Tibial nerve (tissue), 4 donors: Measurements from ENCODE around the gene C1orf226. TPM values are rescaled to one million over a fixed set of nuclear protein-coding genes. Genes with fewer than 3 reads are reported as not detected.

Source experiments
- DNase-seq, 2 donors: peaks; one replicate each; pipeline ENCODE4 v3.0.0-alpha.2; 2019; ENCODE audit warnings: low spot score in 2 of 2
- H3K27ac ChIP-seq, 4 donors: fragments of 200-600 bp; sonication (generic) in 3 of 4; one replicate each; pipeline ENCODE4 v1.5.1; 2017 to 2019; ENCODE audit warnings: mild to moderate bottlenecking in 1 of 4
- H3K27me3 ChIP-seq, 2 donors: fragments of 200-600 bp; sonication (generic) in 1 of 2; one replicate each; pipeline versions ENCODE4 v1.5.1 to v1.6.0; 2017 to 2019
- H3K36me3 ChIP-seq, 3 donors: fragments of 200-600 bp; sonication (generic); one replicate each; pipeline ENCODE4 v1.5.1; 2018 to 2019
- H3K4me1 ChIP-seq, 4 donors: fragments of 200-600 bp; sonication (generic) in 3 of 4; one replicate each; pipeline ENCODE4 v1.5.1; 2017 to 2019
- H3K4me3 ChIP-seq, 4 donors: fragments of 200-600 bp; sonication (generic) in 3 of 4; one replicate each; pipeline ENCODE4 v1.5.1; 2017 to 2019; ENCODE audit warnings: mild to moderate bottlenecking in 1 of 4, moderate library complexity in 1 of 4
- H3K9me3 ChIP-seq, 4 donors: fragments of 200-600 bp; sonication (generic) in 3 of 4; one replicate each; pipeline ENCODE4 v1.5.1; 2017 to 2019
- EP300 ChIP-seq, 2 donors: sonication (generic); formaldehyde crosslinking; IDR thresholded peaks; one replicate each; pipeline ENCODE4 v1.6.1; 2017; ENCODE audit warnings: antibody characterized with exemption in 2 of 2, mild to moderate bottlenecking in 1 of 2
- POLR2A ChIP-seq, 2 donors: fragments of 450-650 bp; IDR thresholded peaks; one replicate each; pipeline ENCODE4 v1.6.1; 2017; ENCODE audit warnings: antibody characterized with exemption in 2 of 2, mild to moderate bottlenecking in 2 of 2, moderate library complexity in 2 of 2
- WGBS, 2 donors: methylation state at CpG; one replicate each; pipeline ENCODE4 v1.1.5; 2018; 5-methylcytosine and 5-hydroxymethylcytosine counted together
- total RNA-seq, 4 donors: library from RNA; depleted of rRNA; stranded (reverse); fragments of >200 nt; gene quantifications; one replicate each; pipeline ENCODE4 v1.1.0, GENCODE V29; 2016
- TF ChIP-seq, protein P1 (sequence below), 5 experiments: fragments of 200-600 bp in 3 of 5; fragments of 450-650 bp in 2 of 5; sonication (generic) in 3 of 5; IDR thresholded peaks; one replicate each; pipeline ENCODE4 v1.5.1; 2016 to 2019; ENCODE audit warnings: antibody characterized with exemption in 5 of 5, mild to moderate bottlenecking in 3 of 5, moderate library complexity in 2 of 5

Gene C1orf226
- total RNA-seq, 4 donors from 2014 or later, result 2.9 to 8.0 (median 4.7) TPM

DNA sequence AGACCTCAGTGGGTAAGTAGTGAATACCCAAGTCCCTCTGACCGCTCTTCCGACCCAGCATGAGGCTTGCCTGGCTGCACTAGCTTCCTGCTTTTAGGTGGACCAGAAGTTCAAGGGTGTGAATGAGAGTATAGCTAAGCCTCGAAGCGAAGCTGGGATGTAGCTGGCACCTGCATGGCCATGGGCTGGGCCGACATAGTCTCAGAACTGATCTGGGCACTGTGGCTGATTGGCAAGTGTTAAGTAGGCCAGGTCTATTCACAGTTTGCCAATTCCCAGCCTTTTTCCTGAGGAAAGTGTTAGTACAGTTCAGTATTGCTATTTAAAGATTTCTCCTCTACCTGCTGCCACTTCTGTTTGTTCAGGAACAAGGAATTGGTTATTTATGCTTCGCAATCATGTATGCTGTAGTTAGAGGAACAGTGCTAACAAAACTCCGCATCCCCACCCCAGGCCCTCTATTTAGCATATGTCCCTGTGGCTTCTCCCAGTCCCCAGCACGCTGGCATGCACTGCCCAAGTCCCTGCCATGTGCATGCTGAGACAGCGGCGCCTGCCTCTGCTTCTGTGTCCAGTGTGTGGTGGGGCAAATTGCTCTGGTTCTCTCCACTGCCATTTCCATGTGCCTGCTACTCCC, 21.2 kb upstream of the C1orf226 start:
- TF ChIP-seq, protein P1, sequence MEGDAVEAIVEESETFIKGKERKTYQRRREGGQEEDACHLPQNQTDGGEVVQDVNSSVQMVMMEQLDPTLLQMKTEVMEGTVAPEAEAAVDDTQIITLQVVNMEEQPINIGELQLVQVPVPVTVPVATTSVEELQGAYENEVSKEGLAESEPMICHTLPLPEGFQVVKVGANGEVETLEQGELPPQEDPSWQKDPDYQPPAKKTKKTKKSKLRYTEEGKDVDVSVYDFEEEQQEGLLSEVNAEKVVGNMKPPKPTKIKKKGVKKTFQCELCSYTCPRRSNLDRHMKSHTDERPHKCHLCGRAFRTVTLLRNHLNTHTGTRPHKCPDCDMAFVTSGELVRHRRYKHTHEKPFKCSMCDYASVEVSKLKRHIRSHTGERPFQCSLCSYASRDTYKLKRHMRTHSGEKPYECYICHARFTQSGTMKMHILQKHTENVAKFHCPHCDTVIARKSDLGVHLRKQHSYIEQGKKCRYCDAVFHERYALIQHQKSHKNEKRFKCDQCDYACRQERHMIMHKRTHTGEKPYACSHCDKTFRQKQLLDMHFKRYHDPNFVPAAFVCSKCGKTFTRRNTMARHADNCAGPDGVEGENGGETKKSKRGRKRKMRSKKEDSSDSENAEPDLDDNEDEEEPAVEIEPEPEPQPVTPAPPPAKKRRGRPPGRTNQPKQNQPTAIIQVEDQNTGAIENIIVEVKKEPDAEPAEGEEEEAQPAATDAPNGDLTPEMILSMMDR (IDR thresholded peaks at IDR 0.05), result no peak
- TF ChIP-seq POLR2A (IDR thresholded peaks at IDR 0.05) (no peak), EP300 (IDR thresholded peaks at IDR 0.05) (no peak)
- no peak overlapping the region for H3K4me3 ChIP-seq
- H3K27me3 ChIP-seq, result no peaks in the 10 kb centered on the region
- DNase-seq, result no peak
- no peak overlapping the region for H3K27ac ChIP-seq
- peaks cover 0 to 15% (median 0%) of the 10 kb centered on the region in 3 donors for H3K36me3 ChIP-seq
- 87 to 95% methylated on average over 10 of the region's 10 CpGs for WGBS, 2 donors
- H3K9me3 ChIP-seq, result no peaks in the 10 kb centered on the region
- no peaks in the 10 kb centered on the region for H3K4me1 ChIP-seq

DNA sequence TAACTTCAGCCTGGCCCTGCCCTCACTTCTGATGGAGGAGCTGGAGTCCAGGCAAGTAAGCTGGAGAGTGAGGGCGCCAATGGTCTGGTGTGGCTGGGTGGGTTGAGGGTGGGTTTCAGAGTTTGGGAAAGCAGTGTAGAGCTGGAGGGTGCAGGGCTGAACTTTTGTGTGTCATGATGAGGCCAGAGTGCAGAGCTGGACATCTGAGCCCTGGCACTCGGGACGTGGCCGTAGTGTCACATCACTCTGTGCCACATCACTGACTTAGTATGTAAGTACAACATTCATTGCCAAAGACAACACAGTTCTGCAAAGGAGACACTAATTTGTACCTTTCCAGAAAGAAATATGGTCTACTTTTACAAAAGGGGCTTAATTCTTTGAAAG, 20.7 kb upstream of the C1orf226 start:
- H3K4me3 ChIP-seq, result no peak overlapping the region
- no peaks in the 10 kb centered on the region for H3K27me3 ChIP-seq
- H3K4me1 ChIP-seq, result no peaks in the 10 kb centered on the region
- no peak overlapping the region for H3K27ac ChIP-seq
- 91 to 93% methylated on average over 4 of the region's 4 CpGs for WGBS, 2 donors
- no peaks in the 10 kb centered on the region for H3K9me3 ChIP-seq
- DNase-seq, result no peak
- no peak for TF ChIP-seq EP300 (IDR thresholded peaks at IDR 0.05)
- TF ChIP-seq, protein P1 (IDR thresholded peaks at IDR 0.05), result no peak
- H3K36me3 ChIP-seq, result peaks cover 0 to 11% (median 0%) of the 10 kb centered on the region in 3 donors

DNA sequence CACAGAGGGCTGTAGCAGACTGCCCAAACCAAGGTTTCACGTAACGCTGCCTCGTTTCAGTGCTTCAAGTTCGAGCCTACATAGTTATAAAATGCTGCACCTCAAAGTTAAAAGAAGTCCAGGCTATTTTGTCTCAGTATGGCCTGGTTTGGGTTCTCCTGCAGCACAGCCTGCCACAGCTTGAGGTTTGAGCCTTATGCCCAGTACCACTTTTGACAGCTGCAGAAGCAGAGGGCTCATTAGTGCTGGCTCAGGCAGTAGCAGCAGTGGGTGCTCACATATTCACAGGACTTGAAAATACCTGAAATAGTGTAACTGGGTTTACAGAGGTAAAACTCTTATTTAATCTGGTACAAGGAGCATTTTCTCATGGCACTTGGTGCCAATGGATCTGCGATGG, 20.2 kb upstream of the C1orf226 start:
- WGBS, 2 donors, result 84% methylated on average over 5 of the region's 5 CpGs
- Histone ChIP-seq H3K27ac (no peak overlapping the region), H3K4me1 (no peaks in the 10 kb centered on the region), H3K4me3 (no peak overlapping the region), H3K9me3 (no peaks in the 10 kb centered on the region), H3K36me3 (peaks cover 0 to 9% (median 0%) of the 10 kb centered on the region in 3 donors), H3K27me3 (no peaks in the 10 kb centered on the region)
- TF ChIP-seq, protein P1 (IDR thresholded peaks at IDR 0.05), result no peak
- TF ChIP-seq EP300 (IDR thresholded peaks at IDR 0.05) (no peak), POLR2A (IDR thresholded peaks at IDR 0.05) (no peak)
- no peak for DNase-seq

DNA sequence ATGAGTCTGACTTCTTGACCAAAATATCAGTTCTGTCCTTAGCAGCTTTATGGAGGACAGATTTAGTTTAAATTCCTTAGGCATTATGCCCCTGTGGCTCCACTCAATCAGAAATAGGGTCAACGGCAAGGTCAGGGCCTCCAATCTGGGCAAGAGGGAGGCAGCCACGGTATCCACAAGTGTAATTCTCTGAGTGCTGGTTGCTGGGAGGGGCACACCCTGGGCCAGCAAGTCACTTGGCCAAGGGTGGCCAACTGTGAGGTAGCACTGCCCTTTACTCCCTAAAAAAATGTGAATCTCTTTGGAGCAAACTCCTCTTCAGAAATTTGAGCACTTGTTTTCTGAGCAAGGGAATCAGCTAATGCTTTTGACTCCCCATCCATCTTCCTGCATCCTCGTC, 17.7 kb upstream of the C1orf226 start:
- no peak overlapping the region for H3K4me3 ChIP-seq
- H3K36me3 ChIP-seq, result peaks cover 0 to 14% (median 0%) of the 10 kb centered on the region in 3 donors
- no peak overlapping the region for H3K27ac ChIP-seq
- WGBS, 2 donors, result 71 to 74% methylated on average over 3 of the region's 3 CpGs
- no peak for DNase-seq
- H3K4me1 ChIP-seq, result no peaks in the 10 kb centered on the region
- TF ChIP-seq POLR2A (IDR thresholded peaks at IDR 0.05), result no peak
- TF ChIP-seq, protein P1 (IDR thresholded peaks at IDR 0.05), result no peak
- no peak for TF ChIP-seq EP300 (IDR thresholded peaks at IDR 0.05)
- no peaks in the 10 kb centered on the region for H3K27me3 ChIP-seq
- H3K9me3 ChIP-seq, result no peaks in the 10 kb centered on the region

DNA sequence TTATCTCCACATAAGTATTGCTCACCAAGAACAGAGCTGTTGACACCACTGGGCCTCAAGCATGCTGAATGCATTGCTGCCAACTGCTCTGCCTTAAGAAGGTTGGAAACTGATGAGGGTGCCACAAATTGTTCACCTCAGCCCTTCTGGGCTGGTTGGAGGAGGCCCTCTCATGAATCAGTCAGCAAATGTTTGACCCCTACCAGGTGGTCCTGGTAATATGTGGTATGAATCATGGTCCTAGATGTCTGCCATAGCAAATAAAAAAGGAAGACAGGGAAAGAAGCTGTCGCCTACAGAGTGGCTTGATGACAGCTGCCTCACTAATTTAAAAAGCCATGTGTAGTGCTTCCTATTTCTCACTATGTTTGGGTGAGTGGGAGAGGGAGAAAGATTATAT, 17.0 kb upstream of the C1orf226 start:
- WGBS, 2 donors, result 88 to 95% methylated on average over 1 of the region's 1 CpG

More for the DNA sequence above, 17.0 kb upstream of the C1orf226 start:
- no peaks in the 10 kb centered on the region for H3K9me3 ChIP-seq
- no peak overlapping the region for H3K4me3 ChIP-seq
- no peaks in the 10 kb centered on the region for H3K27me3 ChIP-seq
- no peak for DNase-seq
- no peak overlapping the region for H3K27ac ChIP-seq
- peaks cover 0 to 14% (median 0%) of the 10 kb centered on the region in 3 donors for H3K36me3 ChIP-seq
- no peak for TF ChIP-seq POLR2A (IDR thresholded peaks at IDR 0.05)
- no peak for TF ChIP-seq EP300 (IDR thresholded peaks at IDR 0.05)
- TF ChIP-seq, protein P1 (IDR thresholded peaks at IDR 0.05), result no peak
- H3K4me1 ChIP-seq, result no peaks in the 10 kb centered on the region
